SK-N-SH (cell line): ENCODE measurements around the gene KIR2DL1. TPM values are rescaled to one million over a fixed set of nuclear protein-coding genes. Genes with fewer than 3 reads are reported as not detected.
"Not testable (repeated sequence)": the region's sequence is repeated elsewhere in the genome, so short reads cannot be mapped to it uniquely, and the experiment has no call there.

ENCODE experiments used
- CTCF ChIA-PET: fragments of 300-600, 350-600 bp; formaldehyde crosslinking; extraction: SDS; loops from one replicate; lab custom pipeline; 2021; lab: Yijun Ruan, JAX
- POLR2A ChIA-PET: fragments of 350-600 bp; sonication (Branson Sonifier 250); formaldehyde crosslinking; extraction: SDS; loops from one replicate; lab custom pipeline; 2020; ENCODE audit warnings: antibody characterized with exemption, inconsistent platforms; lab: Yijun Ruan, JAX
- DNase-seq: peaks from one replicate; pipeline ENCODE4 v3.0.0; 2012
- H2AFZ ChIP-seq: fragments of 200-600 bp; sonication (generic); 2 replicates; pipeline ENCODE4 v1.8.1; 2016; ENCODE audit warnings: antibody characterized with exemption, mild to moderate bottlenecking, low read depth
- H3F3A ChIP-seq: fragments of 200-600 bp; sonication (generic); replicated peaks from 2 replicates; pipeline ENCODE3; 2016; ENCODE audit warnings: antibody characterized with exemption, mild to moderate bottlenecking; ENCODE audit not compliant: insufficient read depth
- H3K27ac ChIP-seq, 2 experiments: fragments of 200-500 bp in 1 of 2; fragments of 200-600 bp in 1 of 2; sonication (Bioruptor generic) in 1 of 2; sonication (generic), shearing (Covaris generic) in 1 of 2; 2 replicates each; pipeline versions ENCODE4 v1.5.1 to v1.6.1; 2014 to 2016; ENCODE audit warnings: low read depth in 2 of 2, inconsistent platforms in 1 of 2, low read length in 1 of 2, mild to moderate bottlenecking in 1 of 2, mixed read lengths in 1 of 2
- H3K27me3 ChIP-seq: fragments of 200-600 bp; sonication (generic), shearing (Covaris generic); 2 replicates; pipeline ENCODE4 v1.6.1; 2016; ENCODE audit warnings: mixed run types; ENCODE audit not compliant: insufficient read depth
- H3K36me3 ChIP-seq, 2 experiments: fragments of 200-500 bp in 1 of 2; fragments of 200-600 bp in 1 of 2; sonication (Bioruptor generic) in 1 of 2; sonication (generic) in 1 of 2; replicated peaks in 1 of 2; 2 replicates each; pipeline versions ENCODE3 to v1.5.1; 2014 to 2016; ENCODE audit warnings: low read length in 1 of 2, mild to moderate bottlenecking in 1 of 2; ENCODE audit not compliant: insufficient read depth in 2 of 2, control insufficient read depth in 1 of 2
- H3K4me1 ChIP-seq, 2 experiments: fragments of 200-500 bp in 1 of 2; fragments of 200-600 bp in 1 of 2; sonication (Bioruptor generic) in 1 of 2; sonication (generic), shearing (Covaris generic) in 1 of 2; 2 replicates each; pipeline versions ENCODE4 v1.5.1 to v1.6.1; 2014 to 2016; ENCODE audit warnings: low read depth in 1 of 2, low read length in 1 of 2, mixed run types in 1 of 2; ENCODE audit not compliant: insufficient read depth in 2 of 2, control insufficient read depth in 1 of 2
- H3K4me2 ChIP-seq: fragments of 200-600 bp; sonication (generic), shearing (Covaris generic); 2 replicates; pipeline ENCODE4 v1.6.1; 2017; ENCODE audit warnings: mixed run types
- H3K4me3 ChIP-seq, 2 experiments: fragments of 200-500 bp in 1 of 2; fragments of 200-600 bp in 1 of 2; sonication (Bioruptor generic) in 1 of 2; sonication (generic), shearing (Covaris generic) in 1 of 2; 2 replicates each; pipeline versions ENCODE4 v1.5.1 to v1.8.1; 2014 to 2016; ENCODE audit warnings: low read depth in 2 of 2, inconsistent platforms in 1 of 2, low read length in 1 of 2, mild to moderate bottlenecking in 1 of 2, mixed read lengths in 1 of 2, moderate library complexity in 1 of 2
- H3K79me2 ChIP-seq: fragments of 200-600 bp; sonication (generic); 2 replicates; pipeline ENCODE4 v1.8.1; 2017; ENCODE audit warnings: mild to moderate bottlenecking; ENCODE audit not compliant: insufficient read depth
- H3K9ac ChIP-seq: fragments of 200-600 bp; sonication (generic); 2 replicates; pipeline ENCODE4 v1.6.1; 2017; ENCODE audit warnings: mixed run types
- H3K9me2 ChIP-seq: fragments of 200-600 bp; sonication (generic); 2 replicates; pipeline ENCODE4 v1.6.1; 2017; ENCODE audit warnings: mixed run types
- H3K9me3 ChIP-seq: fragments of 200-600 bp; sonication (generic); 2 replicates; pipeline ENCODE4 v1.6.1; 2017; ENCODE audit warnings: mixed run types, mild to moderate bottlenecking, moderate library complexity
- H4K20me1 ChIP-seq: fragments of 200-600 bp; sonication (generic); 2 replicates; pipeline ENCODE4 v1.6.1; 2017; ENCODE audit warnings: mild to moderate bottlenecking, mixed run types; ENCODE audit not compliant: insufficient read depth
- WGBS: methylation state at CpG from one replicate; pipeline ENCODE4 v1.1.6; 2017; ENCODE audit warnings: low lambda C conversion rate; 5-methylcytosine and 5-hydroxymethylcytosine counted together
- polyA plus RNA-seq, 3 experiments: library from polyadenylated mRNA; depleted of rRNA; stranded (reverse); fragments of >200 nt; gene quantifications; 2 replicates each; pipeline ENCODE4 v1.2.3, GENCODE V29; 2012
- small RNA-seq, 7 experiments: library from RNA; depleted of rRNA; stranded (forward); fragments of <200 nt; gene quantifications; one replicate each; pipeline ENCODE3, GENCODE V24; 2012

KIR2DL1 gene
- polyA plus RNA-seq, 1 of the 3 experiments (the other 2 are of a cell fraction) = not detected

- H3K9me3 ChIP-seq, H3K27ac ChIP-seq, H3K36me3 ChIP-seq, H3F3A ChIP-seq, H3K4me3 ChIP-seq, H3K27me3 ChIP-seq, DNase-seq, H4K20me1 ChIP-seq, H3K4me1 ChIP-seq, H3K4me2 ChIP-seq, CTCF ChIA-PET, POLR2A ChIA-PET, H3K9me2 ChIP-seq, H3K9ac ChIP-seq, H2AFZ ChIP-seq, H3K79me2 ChIP-seq: not testable (repeated sequence)
- WGBS = 2% methylated on average over 8 of the region's 8 CpGs
Observed at GRCh38 chr19:54828064-54828463, 58.5 kb downstream of the KIR2DL1 start.

- H3K27me3 ChIP-seq, H3K4me1 ChIP-seq, H2AFZ ChIP-seq, H3K27ac ChIP-seq, H3K9ac ChIP-seq, H3K4me3 ChIP-seq, H3K9me3 ChIP-seq, CTCF ChIA-PET, H3K79me2 ChIP-seq, H3F3A ChIP-seq, H3K9me2 ChIP-seq, H3K4me2 ChIP-seq, DNase-seq, H3K36me3 ChIP-seq, POLR2A ChIA-PET, H4K20me1 ChIP-seq: not testable (repeated sequence)
- WGBS = 32% methylated on average over 11 of the region's 14 CpGs
Observed at GRCh38 chr19:54832496-54832895, 62.9 kb downstream of the KIR2DL1 start, which contains the start of gene KIR2DS4. KIR2DS4 (plus strand) TSS chr19:54832676.

Small RNA genes within 50 kb of the gene (small RNA-seq; reads per million reads assigned to genes)
- 0 reads per million in 7 experiments for gene KIR3DP1

Other genes starting within 250 kb of the KIR2DL1 start
- not detected in 2 replicates for gene LILRA2, start 196.0 kb upstream of the KIR2DL1 start, polyA plus RNA-seq (2012; rRNA removed)
- not detected in 2 replicates for gene LILRA1, start 176.2 kb upstream of the KIR2DL1 start, polyA plus RNA-seq (2012; rRNA removed)
- not detected in 2 replicates for gene LILRB1, start 139.3 kb upstream of the KIR2DL1 start, polyA plus RNA-seq (2012; rRNA removed)
- gene LILRB4, start 106.8 kb upstream of the KIR2DL1 start, polyA plus RNA-seq (2012; rRNA removed) = not detected in 2 replicates
- gene KIR3DL3, start 45.4 kb upstream of the KIR2DL1 start, polyA plus RNA-seq (2012; rRNA removed) = not detected in 2 replicates
- not detected in 2 replicates for gene KIR2DL3, start 31.3 kb upstream of the KIR2DL1 start, polyA plus RNA-seq (2012; rRNA removed)
- gene KIR2DL4, start 33.8 kb downstream of the KIR2DL1 start, polyA plus RNA-seq (2012; rRNA removed) = not detected in 2 replicates
- not detected in 2 replicates for gene KIR3DL1, start 46.7 kb downstream of the KIR2DL1 start, polyA plus RNA-seq (2012; rRNA removed)
- gene KIR2DS4, start 62.9 kb downstream of the KIR2DL1 start, polyA plus RNA-seq (2012; rRNA removed) = not detected in 2 replicates
- gene KIR3DL2, start 80.7 kb downstream of the KIR2DL1 start, polyA plus RNA-seq (2012; rRNA removed) = not detected in 2 replicates
- gene FCAR, start 104.4 kb downstream of the KIR2DL1 start, polyA plus RNA-seq (2012; rRNA removed) = not detected in 2 replicates
- gene NCR1, start 136.4 kb downstream of the KIR2DL1 start, polyA plus RNA-seq (2012; rRNA removed) = not detected in 2 replicates
- gene NLRP7, start 177.7 kb downstream of the KIR2DL1 start, polyA plus RNA-seq (2012; rRNA removed) = not detected in 2 replicates
- gene NLRP2, start 196.6 kb downstream of the KIR2DL1 start, polyA plus RNA-seq (2012; rRNA removed) = 0.08 and 0.15 TPM in 2 replicates